Liver (tissue), 9 donors: ENCODE data around the gene TMEM242. TPM values are rescaled to one million over a fixed set of nuclear protein-coding genes. Genes with fewer than 3 reads are reported as not detected.

Source experiments
- DNase-seq: peaks from one replicate; pipeline ENCODE4 v3.0.0-alpha.2; 2017; ENCODE audit warnings: low spot score
- H3K27ac ChIP-seq, 2 donors: one replicate each; pipeline ENCODE4 v1.7.0; 2013; ENCODE audit warnings: inconsistent platforms in 2 of 2, low read length in 2 of 2, control low read depth in 1 of 2, low read depth in 1 of 2, mild to moderate bottlenecking in 1 of 2
- H3K27me3 ChIP-seq, 4 donors: one replicate each; pipeline versions ENCODE4 v1.6.1 to v1.7.0; 2013; ENCODE audit warnings: low read length in 3 of 4, inconsistent platforms in 1 of 4, mild to moderate bottlenecking in 1 of 4, moderate library complexity in 1 of 4; ENCODE audit not compliant: control insufficient read depth in 4 of 4, insufficient read depth in 4 of 4
- H3K36me3 ChIP-seq, 4 donors: one replicate each; pipeline versions ENCODE4 v1.6.1 to v1.7.0; 2013; ENCODE audit warnings: low read length in 3 of 4, mild to moderate bottlenecking in 3 of 4, low read depth in 1 of 4, moderate library complexity in 1 of 4; ENCODE audit not compliant: control insufficient read depth in 4 of 4, insufficient read depth in 3 of 4
- H3K4me1 ChIP-seq, 4 donors: one replicate each; pipeline versions ENCODE4 v1.6.1 to v1.7.0; 2013; ENCODE audit warnings: low read length in 3 of 4, mild to moderate bottlenecking in 3 of 4, moderate library complexity in 1 of 4; ENCODE audit not compliant: control insufficient read depth in 4 of 4, insufficient read depth in 4 of 4
- H3K4me3 ChIP-seq, 3 donors: one replicate each; pipeline versions ENCODE4 v1.6.1 to v1.7.0; 2013; ENCODE audit warnings: low read length in 3 of 3, control low read depth in 1 of 3, low read depth in 1 of 3, mild to moderate bottlenecking in 1 of 3
- H3K9ac ChIP-seq, 2 donors: one replicate each; pipeline ENCODE4 v1.7.0; 2013; ENCODE audit warnings: low read length in 2 of 2, mild to moderate bottlenecking in 2 of 2, moderate library complexity in 2 of 2, control low read depth in 1 of 2, low read depth in 1 of 2
- H3K9me3 ChIP-seq, 4 donors: one replicate each; pipeline versions ENCODE4 v1.6.1 to v1.7.0; 2013; ENCODE audit warnings: low read length in 3 of 4; ENCODE audit not compliant: control insufficient read depth in 4 of 4
- EGR1 ChIP-seq, 2 donors: IDR thresholded peaks; 2 replicates each; pipeline ENCODE4 v1.6.1; 2016 to 2018; ENCODE audit warnings: antibody characterized with exemption in 2 of 2, low read depth in 2 of 2
- FOXA1 ChIP-seq: IDR thresholded peaks from 2 replicates; pipeline ENCODE4 v1.6.1; 2016; ENCODE audit warnings: antibody characterized with exemption
- FOXA2 ChIP-seq: IDR thresholded peaks from 2 replicates; pipeline ENCODE4 v1.6.1; 2016; ENCODE audit warnings: antibody characterized with exemption
- GABPA ChIP-seq, 2 donors: IDR thresholded peaks in 1 of 2; conservative IDR thresholded peaks in 1 of 2; 2 replicates each; pipeline ENCODE4 v1.6.1; 2016; ENCODE audit warnings: antibody characterized with exemption in 2 of 2, mild to moderate bottlenecking in 1 of 2, moderate library complexity in 1 of 2
- HNF4A ChIP-seq, 2 donors: conservative IDR thresholded peaks; 2 replicates each; pipeline ENCODE4 v1.6.1; 2016; ENCODE audit warnings: antibody characterized with exemption in 2 of 2, mild to moderate bottlenecking in 2 of 2
- HNF4G ChIP-seq: IDR thresholded peaks from 2 replicates; pipeline ENCODE4 v1.6.1; 2016; ENCODE audit warnings: antibody characterized with exemption
- JUND ChIP-seq, 2 donors: IDR thresholded peaks; 2 replicates each; pipeline ENCODE4 v1.6.1; 2016; ENCODE audit warnings: antibody characterized with exemption in 2 of 2
- NR2F2 ChIP-seq: IDR thresholded peaks from 2 replicates; pipeline ENCODE4 v1.6.1; 2016; ENCODE audit warnings: antibody characterized with exemption
- RAD21 ChIP-seq, 2 donors: IDR thresholded peaks; 2 replicates each; pipeline ENCODE4 v1.6.1; 2016; ENCODE audit warnings: antibody characterized with exemption in 2 of 2, mild to moderate bottlenecking in 2 of 2
- RXRA ChIP-seq, 2 donors: IDR thresholded peaks; 2 replicates each; pipeline ENCODE4 v1.6.1; 2017 to 2018; ENCODE audit warnings: antibody characterized with exemption in 2 of 2, mild to moderate bottlenecking in 1 of 2
- SP1 ChIP-seq: IDR thresholded peaks from 2 replicates; pipeline ENCODE4 v1.6.1; 2018; ENCODE audit warnings: antibody characterized with exemption, mild to moderate bottlenecking
- YY1 ChIP-seq: IDR thresholded peaks from 2 replicates; pipeline ENCODE4 v1.6.1; 2016; ENCODE audit warnings: antibody characterized with exemption, mild to moderate bottlenecking
- WGBS: extraction: QIAGEN DNeasy Blood & Tissue Kit; methylation state at CpG from one replicate; pipeline ENCODE4 v1.1.7; 2013; 5-methylcytosine and 5-hydroxymethylcytosine counted together
- polyA plus RNA-seq, 2 donors: library from polyadenylated mRNA; stranded (reverse) in 1 of 2; unstranded in 1 of 2; fragments of 200-250 nt in 1 of 2; fragments of >200 nt in 1 of 2; fragmentation: Nextera tagmentation in 1 of 2; extraction: Ambion mirVana in 1 of 2; gene quantifications; one replicate each; pipeline versions ENCODE4 v1.2.1 to v1.2.3, GENCODE V29; 2013 to 2015
- total RNA-seq, 2 donors: library from RNA; depleted of rRNA; stranded (reverse); fragments of >200 nt; gene quantifications; one replicate each; pipeline ENCODE4 v1.2.3, GENCODE V29; 2014
- TF ChIP-seq, protein P1 (sequence below): fragments of 150-350 bp; IDR thresholded peaks from 2 replicates; pipeline ENCODE4 v1.5.1; 2017; ENCODE audit warnings: improper control_type of control experiment, low read depth, low read length; ENCODE audit not compliant: missing input control
- TF ChIP-seq, protein P2 (sequence below): IDR thresholded peaks from 2 replicates; pipeline ENCODE4 v1.6.1; 2016; ENCODE audit warnings: antibody characterized with exemption, mild to moderate bottlenecking
- donor health status: healthy.
- donor health status: healthy.
- donor health status: healthy.
- donor health status: healthy.
- donor health status: healthy.

The TMEM242 gene
- total and polyA plus RNA-seq, 4 donors: 3.7 to 10.2 (median 6.1) TPM

GRCh38 chr6:157304899-157305663 is 18.2 kb downstream of the TMEM242 start:
- no peak overlapping the region for H3K4me3 ChIP-seq
- H3K27ac ChIP-seq: peak overlapping the region; percentile 48 to 62
- no peaks in the 10 kb centered on the region for H3K36me3 ChIP-seq
- WGBS: 36% methylated on average over 12 of the region's 12 CpGs
- no peak for DNase-seq
- H3K9ac ChIP-seq: peak overlapping the region in 1 of 2 donors; percentile 64
- TF ChIP-seq HNF4A (conservative IDR thresholded peaks at IDR 0.05): peak; percentile 49 to 67
- TF ChIP-seq NR2F2: peak; percentile 36
- TF ChIP-seq FOXA2: peak; percentile 17
- TF ChIP-seq RXRA (IDR thresholded peaks at IDR 0.05): peak; percentile 64 to 77
- peak in 1 of 2 donors; percentile 20 for TF ChIP-seq RAD21 (IDR thresholded peaks at IDR 0.05)
- TF ChIP-seq EGR1 (IDR thresholded peaks at IDR 0.05; ENCODE audit: low read depth in 2 of 2): no peak
- TF ChIP-seq JUND (IDR thresholded peaks at IDR 0.05): peak in 1 of 2 donors; percentile 40
- TF ChIP-seq, protein P1, sequence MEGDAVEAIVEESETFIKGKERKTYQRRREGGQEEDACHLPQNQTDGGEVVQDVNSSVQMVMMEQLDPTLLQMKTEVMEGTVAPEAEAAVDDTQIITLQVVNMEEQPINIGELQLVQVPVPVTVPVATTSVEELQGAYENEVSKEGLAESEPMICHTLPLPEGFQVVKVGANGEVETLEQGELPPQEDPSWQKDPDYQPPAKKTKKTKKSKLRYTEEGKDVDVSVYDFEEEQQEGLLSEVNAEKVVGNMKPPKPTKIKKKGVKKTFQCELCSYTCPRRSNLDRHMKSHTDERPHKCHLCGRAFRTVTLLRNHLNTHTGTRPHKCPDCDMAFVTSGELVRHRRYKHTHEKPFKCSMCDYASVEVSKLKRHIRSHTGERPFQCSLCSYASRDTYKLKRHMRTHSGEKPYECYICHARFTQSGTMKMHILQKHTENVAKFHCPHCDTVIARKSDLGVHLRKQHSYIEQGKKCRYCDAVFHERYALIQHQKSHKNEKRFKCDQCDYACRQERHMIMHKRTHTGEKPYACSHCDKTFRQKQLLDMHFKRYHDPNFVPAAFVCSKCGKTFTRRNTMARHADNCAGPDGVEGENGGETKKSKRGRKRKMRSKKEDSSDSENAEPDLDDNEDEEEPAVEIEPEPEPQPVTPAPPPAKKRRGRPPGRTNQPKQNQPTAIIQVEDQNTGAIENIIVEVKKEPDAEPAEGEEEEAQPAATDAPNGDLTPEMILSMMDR: no peak
- TF ChIP-seq, protein P2, sequence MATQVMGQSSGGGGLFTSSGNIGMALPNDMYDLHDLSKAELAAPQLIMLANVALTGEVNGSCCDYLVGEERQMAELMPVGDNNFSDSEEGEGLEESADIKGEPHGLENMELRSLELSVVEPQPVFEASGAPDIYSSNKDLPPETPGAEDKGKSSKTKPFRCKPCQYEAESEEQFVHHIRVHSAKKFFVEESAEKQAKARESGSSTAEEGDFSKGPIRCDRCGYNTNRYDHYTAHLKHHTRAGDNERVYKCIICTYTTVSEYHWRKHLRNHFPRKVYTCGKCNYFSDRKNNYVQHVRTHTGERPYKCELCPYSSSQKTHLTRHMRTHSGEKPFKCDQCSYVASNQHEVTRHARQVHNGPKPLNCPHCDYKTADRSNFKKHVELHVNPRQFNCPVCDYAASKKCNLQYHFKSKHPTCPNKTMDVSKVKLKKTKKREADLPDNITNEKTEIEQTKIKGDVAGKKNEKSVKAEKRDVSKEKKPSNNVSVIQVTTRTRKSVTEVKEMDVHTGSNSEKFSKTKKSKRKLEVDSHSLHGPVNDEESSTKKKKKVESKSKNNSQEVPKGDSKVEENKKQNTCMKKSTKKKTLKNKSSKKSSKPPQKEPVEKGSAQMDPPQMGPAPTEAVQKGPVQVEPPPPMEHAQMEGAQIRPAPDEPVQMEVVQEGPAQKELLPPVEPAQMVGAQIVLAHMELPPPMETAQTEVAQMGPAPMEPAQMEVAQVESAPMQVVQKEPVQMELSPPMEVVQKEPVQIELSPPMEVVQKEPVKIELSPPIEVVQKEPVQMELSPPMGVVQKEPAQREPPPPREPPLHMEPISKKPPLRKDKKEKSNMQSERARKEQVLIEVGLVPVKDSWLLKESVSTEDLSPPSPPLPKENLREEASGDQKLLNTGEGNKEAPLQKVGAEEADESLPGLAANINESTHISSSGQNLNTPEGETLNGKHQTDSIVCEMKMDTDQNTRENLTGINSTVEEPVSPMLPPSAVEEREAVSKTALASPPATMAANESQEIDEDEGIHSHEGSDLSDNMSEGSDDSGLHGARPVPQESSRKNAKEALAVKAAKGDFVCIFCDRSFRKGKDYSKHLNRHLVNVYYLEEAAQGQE: no peak
- no peak for TF ChIP-seq FOXA1
- TF ChIP-seq YY1: peak; percentile 43
- TF ChIP-seq GABPA (IDR thresholded peaks at IDR 0.05 in 1 of 2, conservative IDR thresholded peaks at IDR 0.05 in 1 of 2): peak in 1 of 2 donors; percentile 27
- peak; percentile 80 for TF ChIP-seq SP1
- no peaks in the 10 kb centered on the region for H3K27me3 ChIP-seq
- peaks cover 10 to 28% (median 21%) of the 10 kb centered on the region in 4 donors for H3K4me1 ChIP-seq
- H3K9me3 ChIP-seq: no peaks in the 10 kb centered on the region

DNA sequence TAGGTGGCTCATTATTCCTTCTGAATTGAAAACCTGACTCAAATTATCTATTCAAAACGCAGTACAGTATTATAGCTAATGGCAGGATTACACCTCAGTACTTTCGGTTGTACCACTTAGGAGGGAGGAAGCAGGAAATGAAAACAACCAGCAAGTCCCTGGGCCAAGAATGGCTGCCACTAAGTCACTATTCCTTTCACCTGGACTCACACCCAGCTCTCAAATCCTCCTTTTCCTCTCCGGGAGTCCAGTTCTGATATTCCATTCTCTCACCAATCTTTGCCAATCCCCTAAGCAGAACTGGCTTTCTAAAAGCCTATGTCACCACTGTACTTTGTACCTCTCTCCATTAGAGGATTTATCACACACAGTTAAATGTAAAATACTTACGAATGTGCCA is 20.6 kb downstream of the TMEM242 start:
- DNase-seq: no peak
- Histone ChIP-seq H3K9ac (no peak overlapping the region), H3K36me3 (peaks cover 0 to 4% (median 0%) of the 10 kb centered on the region in 4 donors), H3K27ac (no peak overlapping the region), H3K27me3 (no peaks in the 10 kb centered on the region), H3K9me3 (no peaks in the 10 kb centered on the region), H3K4me3 (no peak overlapping the region), H3K4me1 (peaks cover 10 to 28% (median 21%) of the 10 kb centered on the region in 4 donors)
- TF ChIP-seq HNF4G (peak; percentile 68), FOXA2 (no peak), JUND (IDR thresholded peaks at IDR 0.05) (peak in 1 of 2 donors; percentile 46), HNF4A (conservative IDR thresholded peaks at IDR 0.05) (peak; percentile 74 to 83), YY1 (peak; percentile 46), SP1 (peak; percentile 71), RXRA (IDR thresholded peaks at IDR 0.05) (no peak), RAD21 (IDR thresholded peaks at IDR 0.05) (peak in 1 of 2 donors; percentile 17), NR2F2 (no peak)
- TF ChIP-seq, protein P1: no peak
- 54% methylated on average over 4 of the region's 4 CpGs for WGBS
